ENCODE results near the gene NOL3.

The NOL3 gene

GRCh38 chr16:67173323-67173722, 3.0 kb downstream of the NOL3 start:
- Mint-ChIP-seq H3K9me3 (no peaks in the 10 kb centered on the region), H3K4me3 (peak overlapping the region; percentile 82 to 85 (median 82)), H3K27ac (peak overlapping the region in 1 of 3 experiments; percentile 18), H3K4me1 (peaks cover 45% of the 10 kb centered on the region), H3K36me3 (ENCODE audit: low read depth) (peaks cover 17% of the 10 kb centered on the region), H3K27me3 (ENCODE audit: low read depth) (peaks cover 79% of the 10 kb centered on the region)
- TF ChIP-seq, protein P1, sequence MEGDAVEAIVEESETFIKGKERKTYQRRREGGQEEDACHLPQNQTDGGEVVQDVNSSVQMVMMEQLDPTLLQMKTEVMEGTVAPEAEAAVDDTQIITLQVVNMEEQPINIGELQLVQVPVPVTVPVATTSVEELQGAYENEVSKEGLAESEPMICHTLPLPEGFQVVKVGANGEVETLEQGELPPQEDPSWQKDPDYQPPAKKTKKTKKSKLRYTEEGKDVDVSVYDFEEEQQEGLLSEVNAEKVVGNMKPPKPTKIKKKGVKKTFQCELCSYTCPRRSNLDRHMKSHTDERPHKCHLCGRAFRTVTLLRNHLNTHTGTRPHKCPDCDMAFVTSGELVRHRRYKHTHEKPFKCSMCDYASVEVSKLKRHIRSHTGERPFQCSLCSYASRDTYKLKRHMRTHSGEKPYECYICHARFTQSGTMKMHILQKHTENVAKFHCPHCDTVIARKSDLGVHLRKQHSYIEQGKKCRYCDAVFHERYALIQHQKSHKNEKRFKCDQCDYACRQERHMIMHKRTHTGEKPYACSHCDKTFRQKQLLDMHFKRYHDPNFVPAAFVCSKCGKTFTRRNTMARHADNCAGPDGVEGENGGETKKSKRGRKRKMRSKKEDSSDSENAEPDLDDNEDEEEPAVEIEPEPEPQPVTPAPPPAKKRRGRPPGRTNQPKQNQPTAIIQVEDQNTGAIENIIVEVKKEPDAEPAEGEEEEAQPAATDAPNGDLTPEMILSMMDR (IDR thresholded peaks at IDR 0.05; ENCODE audit: unreplicated experiment in 3 of 3): no peak

DNA sequence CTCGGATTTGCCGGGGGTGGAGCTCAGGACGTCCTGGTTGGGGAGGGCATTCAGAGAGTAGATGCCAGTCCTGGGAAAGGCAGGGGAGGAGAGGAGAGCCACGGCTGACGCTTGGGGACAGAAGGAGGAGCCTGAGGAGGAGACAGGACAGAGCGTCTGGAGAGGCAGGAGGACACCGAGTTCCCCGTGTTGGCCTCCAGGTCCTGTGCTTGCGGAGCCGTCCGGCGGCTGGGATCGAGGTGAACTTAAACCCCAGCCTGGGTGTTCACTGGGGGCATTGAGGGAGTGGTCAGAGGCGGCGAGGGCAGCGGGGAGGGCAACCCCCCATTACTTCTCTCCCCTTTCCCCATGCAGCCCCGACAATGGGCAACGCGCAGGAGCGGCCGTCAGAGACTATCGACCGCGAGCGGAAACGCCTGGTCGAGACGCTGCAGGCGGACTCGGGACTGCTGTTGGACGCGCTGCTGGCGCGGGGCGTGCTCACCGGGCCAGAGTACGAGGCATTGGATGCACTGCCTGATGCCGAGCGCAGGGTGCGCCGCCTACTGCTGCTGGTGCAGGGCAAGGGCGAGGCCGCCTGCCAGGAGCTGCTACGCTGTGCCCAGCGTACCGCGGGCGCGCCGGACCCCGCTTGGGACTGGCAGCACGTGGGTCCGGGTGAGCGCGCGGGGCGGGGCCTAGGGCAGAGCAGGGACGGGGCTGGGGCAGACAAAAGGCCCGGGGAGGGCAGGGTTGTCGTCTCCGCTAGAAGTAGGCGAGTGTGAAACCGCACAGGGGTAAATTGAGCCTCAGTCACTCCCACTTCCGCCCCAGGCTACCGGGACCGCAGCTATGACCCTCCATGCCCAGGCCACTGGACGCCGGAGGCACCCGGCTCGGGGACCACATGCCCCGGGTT, 3.7 kb downstream of the NOL3 start:
- H3K27me3 Mint-ChIP-seq (ENCODE audit: low read depth): peaks cover 71% of the 10 kb centered on the region
- peaks cover 47% of the 10 kb centered on the region for H3K4me1 Mint-ChIP-seq
- TF ChIP-seq, protein P1 (IDR thresholded peaks at IDR 0.05; ENCODE audit: unreplicated experiment in 3 of 3): peak in 1 of 3 experiments; percentile 14
- H3K27ac Mint-ChIP-seq: peak overlapping the region in 1 of 3 experiments; percentile 18
- peaks cover 20% of the 10 kb centered on the region for H3K36me3 Mint-ChIP-seq (ENCODE audit: low read depth)
- peak overlapping the region; percentile 82 to 85 (median 82) for H3K4me3 Mint-ChIP-seq
- no peaks in the 10 kb centered on the region for H3K9me3 Mint-ChIP-seq

DNA sequence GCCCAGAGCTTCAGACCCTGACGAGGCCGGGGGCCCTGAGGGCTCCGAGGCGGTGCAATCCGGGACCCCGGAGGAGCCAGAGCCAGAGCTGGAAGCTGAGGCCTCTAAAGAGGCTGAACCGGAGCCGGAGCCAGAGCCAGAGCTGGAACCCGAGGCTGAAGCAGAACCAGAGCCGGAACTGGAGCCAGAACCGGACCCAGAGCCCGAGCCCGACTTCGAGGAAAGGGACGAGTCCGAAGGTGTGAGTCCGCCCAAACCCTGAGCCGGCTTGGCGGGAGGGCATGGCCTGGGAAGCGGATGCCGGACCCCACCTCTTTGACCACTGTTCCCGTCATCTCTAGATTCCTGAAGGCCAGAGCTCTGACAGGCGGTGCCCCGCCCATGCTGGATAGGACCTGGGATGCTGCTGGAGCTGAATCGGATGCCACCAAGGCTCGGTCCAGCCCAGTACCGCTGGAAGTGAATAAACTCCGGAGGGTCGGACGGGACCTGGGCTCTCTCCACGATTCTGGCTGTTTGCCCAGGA, 4.4 kb downstream of the NOL3 start:
- H3K36me3 Mint-ChIP-seq (ENCODE audit: low read depth): peaks cover 21% of the 10 kb centered on the region
- peak overlapping the region in 1 of 3 experiments; percentile 13 for H3K4me3 Mint-ChIP-seq
- H3K9me3 Mint-ChIP-seq: no peaks in the 10 kb centered on the region
- H3K27ac Mint-ChIP-seq: no peak overlapping the region
- peaks cover 40% of the 10 kb centered on the region for H3K4me1 Mint-ChIP-seq
- TF ChIP-seq, protein P1 (IDR thresholded peaks at IDR 0.05; ENCODE audit: unreplicated experiment in 3 of 3): no peak
- peaks cover 64% of the 10 kb centered on the region for H3K27me3 Mint-ChIP-seq (ENCODE audit: low read depth)

- Mint-ChIP-seq H3K27me3 (ENCODE audit: low read depth) (peaks cover 49% of the 10 kb centered on the region), H3K36me3 (ENCODE audit: low read depth) (peaks cover 21% of the 10 kb centered on the region), H3K4me3 (peak overlapping the region; percentile 29 to 47 (median 40)), H3K4me1 (peaks cover 28% of the 10 kb centered on the region), H3K9me3 (no peaks in the 10 kb centered on the region), H3K27ac (no peak overlapping the region)
- TF ChIP-seq, protein P1 (IDR thresholded peaks at IDR 0.05; ENCODE audit: unreplicated experiment in 3 of 3): no peak
Measured at GRCh38 chr16:67176662-67177061, 6.3 kb downstream of the NOL3 start.

GRCh38 chr16:67177743-67178699, 7.7 kb downstream of the NOL3 start:
- Mint-ChIP-seq H3K36me3 (ENCODE audit: low read depth) (peaks cover 21% of the 10 kb centered on the region), H3K27ac (no peak overlapping the region), H3K4me3 (peak overlapping the region; percentile 59 to 66 (median 63)), H3K27me3 (ENCODE audit: low read depth) (peaks cover 37% of the 10 kb centered on the region), H3K9me3 (no peaks in the 10 kb centered on the region), H3K4me1 (peaks cover 27% of the 10 kb centered on the region)
- TF ChIP-seq, protein P1 (IDR thresholded peaks at IDR 0.05; ENCODE audit: unreplicated experiment in 3 of 3): no peak
